ENCODE data around the gene EPN2.

The EPN2 gene

GRCh38 chr17:19384723-19385391 lies 147.7 kb downstream of the EPN2 start:
- H3K9me3 ChIP-seq (ENCODE audit: control insufficient read depth in 1 of 2, low read length in 2 of 2): no peaks in the 10 kb centered on the region
- no peaks in the 10 kb centered on the region for H3K27me3 ChIP-seq (ENCODE audit: low read depth, low read length)
- peaks cover 23 to 41% of the 10 kb centered on the region in 2 donors for H3K36me3 ChIP-seq (ENCODE audit: control insufficient read depth in 1 of 2, insufficient read depth in 2 of 2, low read length in 2 of 2)
- H3K4me1 ChIP-seq (ENCODE audit: control insufficient read depth in 1 of 2, insufficient read depth in 2 of 2, low read length in 2 of 2): peaks cover 31 to 60% of the 10 kb centered on the region in 2 donors
- peak overlapping the region; percentile 27 to 58 for H3K4me3 ChIP-seq (ENCODE audit: low read depth in 1 of 2, low read length in 2 of 2)
- H3K27ac ChIP-seq (ENCODE audit: low read length): peak overlapping the region; percentile 94

GRCh38 chr17:19385521-19385983 lies 148.4 kb downstream of the EPN2 start:
- Histone ChIP-seq H3K9me3 (ENCODE audit: control insufficient read depth in 1 of 2, low read length in 2 of 2) (no peaks in the 10 kb centered on the region), H3K4me1 (ENCODE audit: control insufficient read depth in 1 of 2, insufficient read depth in 2 of 2, low read length in 2 of 2) (peaks cover 31 to 62% of the 10 kb centered on the region in 2 donors), H3K4me3 (ENCODE audit: low read depth in 1 of 2, low read length in 2 of 2) (peak overlapping the region; percentile 27 to 58), H3K27me3 (ENCODE audit: low read depth, low read length) (no peaks in the 10 kb centered on the region), H3K27ac (ENCODE audit: low read length) (peak overlapping the region; percentile 94), H3K36me3 (ENCODE audit: control insufficient read depth in 1 of 2, insufficient read depth in 2 of 2, low read length in 2 of 2) (peaks cover 16 to 35% of the 10 kb centered on the region in 2 donors)
